Endodermal cell (in vitro differentiated cells): ENCODE measurements around the gene ACVR1B. TPM values are rescaled to one million over a fixed set of nuclear protein-coding genes. Genes with fewer than 3 reads are reported as not detected.

Source experiments
- DNase-seq: peaks from one replicate; pipeline ENCODE4 v3.0.0-alpha.2; 2017
- H3K27ac ChIP-seq: 2 replicates; pipeline ENCODE4 v1.5.1; 2013; ENCODE audit warnings: mild to moderate bottlenecking, low read depth, low read length, moderate library complexity
- H3K27me3 ChIP-seq: 2 replicates; pipeline ENCODE4 v1.6.1; 2013; ENCODE audit warnings: mild to moderate bottlenecking, low read length, moderate library complexity; ENCODE audit not compliant: insufficient read depth, control insufficient read depth, poor library complexity, severe bottlenecking
- H3K36me3 ChIP-seq: 2 replicates; pipeline ENCODE4 v1.7.0; 2013; ENCODE audit warnings: mild to moderate bottlenecking, low read length, moderate library complexity; ENCODE audit not compliant: control insufficient read depth, insufficient read depth
- H3K4me1 ChIP-seq: one replicate; pipeline ENCODE4 v1.7.0; 2013; ENCODE audit warnings: low read length; ENCODE audit not compliant: control insufficient read depth, insufficient read depth
- H3K4me3 ChIP-seq: 2 replicates; pipeline ENCODE4 v1.5.1; 2013; ENCODE audit warnings: mild to moderate bottlenecking, low read length, moderate library complexity
- H3K9ac ChIP-seq: 2 replicates; pipeline ENCODE4 v1.6.1; 2013; ENCODE audit warnings: mild to moderate bottlenecking, low read length, moderate library complexity; ENCODE audit not compliant: poor library complexity, severe bottlenecking; ENCODE audit errors: extremely low read depth
- H3K9me3 ChIP-seq: 2 replicates; pipeline ENCODE4 v1.6.1; 2013; ENCODE audit warnings: mild to moderate bottlenecking, low read length, moderate library complexity; ENCODE audit not compliant: control insufficient read depth
- H3K27ac Mint-ChIP-seq: 2 replicates; pipeline ENCODE4 v1.8.0; 2020; ENCODE audit warnings: mixed read lengths
- H3K27me3 Mint-ChIP-seq: 2 replicates; pipeline ENCODE4 v1.8.0; 2021; ENCODE audit warnings: mild to moderate bottlenecking, mixed read lengths; ENCODE audit not compliant: insufficient read depth
- H3K36me3 Mint-ChIP-seq: 2 replicates; pipeline ENCODE4 v1.8.0; 2020; ENCODE audit warnings: low read depth, mixed read lengths
- H3K4me1 Mint-ChIP-seq: 2 replicates; pipeline ENCODE4 v1.8.0; 2020; ENCODE audit warnings: mixed read lengths
- H3K4me3 Mint-ChIP-seq: 2 replicates; pipeline ENCODE4 v1.8.0; 2020; ENCODE audit warnings: mild to moderate bottlenecking, moderate library complexity, mixed read lengths
- H3K9me3 Mint-ChIP-seq: 2 replicates; pipeline ENCODE4 v1.8.0; 2020; ENCODE audit warnings: mild to moderate bottlenecking, mixed read lengths
- CTCF ChIP-seq: fragments of 200-600 bp; sonication (generic); conservative IDR thresholded peaks from 2 replicates; pipeline ENCODE4 v1.5.0; 2021; ENCODE audit warnings: antibody characterized with exemption, mild to moderate bottlenecking
- WGBS, 2 experiments: methylation state at CpG; one replicate each; pipeline versions ENCODE4 v1.1.5 to v1.1.7; 2013; ENCODE audit warnings: missing lambda C conversion rate in 2 of 2, mixed read lengths in 1 of 2; ENCODE audit not compliant: insufficient coverage in 1 of 2, insufficient read length in 1 of 2; 5-methylcytosine and 5-hydroxymethylcytosine counted together
- total RNA-seq, 2 donors: library from RNA; stranded (reverse); fragmentation: NEBNext Ultra II Directional in 1 of 2; extraction: Animal tissue kit (Norgen Biotek cat#: 25700) in 1 of 2; gene quantifications; 2 replicates in 1 of 2; 3 replicates in 1 of 2; pipeline ENCODE4 v1.2.1, GENCODE V29; 2021

Gene ACVR1B
- total RNA-seq, 2 donors from 2014 or later: 48.6 to 59.3 TPM

- WGBS, 2 experiments: 6 to 31% methylated on average over 2 to 9 of the region's 9 CpGs
- no peaks in the 10 kb centered on the region for H3K4me1 ChIP-seq
- H3K27me3 ChIP-seq: peaks cover 38% of the 10 kb centered on the region
- DNase-seq: peak; percentile 97
- no peak overlapping the region for H3K27ac ChIP-seq
- peak overlapping the region; percentile 22 for H3K4me3 Mint-ChIP-seq
- TF ChIP-seq CTCF: peak; percentile 96
- H3K36me3 ChIP-seq: no peaks in the 10 kb centered on the region
- no peaks in the 10 kb centered on the region for H3K9me3 Mint-ChIP-seq
- H3K36me3 Mint-ChIP-seq: no peaks in the 10 kb centered on the region
- no peak overlapping the region for H3K27ac Mint-ChIP-seq
- H3K9me3 ChIP-seq: no peaks in the 10 kb centered on the region
- H3K27me3 Mint-ChIP-seq: peaks cover 83% of the 10 kb centered on the region
- no peak overlapping the region for H3K9ac ChIP-seq
- H3K4me3 ChIP-seq: no peak overlapping the region
- H3K4me1 Mint-ChIP-seq: peaks cover 15% of the 10 kb centered on the region
These were observed 69.2 kb downstream of the ACVR1B start for GRCh38 chr12:52020539-52021336.

GRCh38 chr12:52022841-52023181 is 71.3 kb downstream of the ACVR1B start:
- H3K4me1 ChIP-seq: no peaks in the 10 kb centered on the region
- no peaks in the 10 kb centered on the region for H3K9me3 ChIP-seq
- H3K9ac ChIP-seq: no peak overlapping the region
- Mint-ChIP-seq H3K4me1 (peaks cover 15% of the 10 kb centered on the region), H3K27me3 (peaks cover 65% of the 10 kb centered on the region), H3K4me3 (peak overlapping the region; percentile 53), H3K27ac (no peak overlapping the region), H3K36me3 (no peaks in the 10 kb centered on the region), H3K9me3 (no peaks in the 10 kb centered on the region)
- 21 to 23% methylated on average over 12 to 14 of the region's 14 CpGs for WGBS, 2 experiments
- no peak overlapping the region for H3K27ac ChIP-seq
- peak overlapping the region; percentile 68 for H3K4me3 ChIP-seq
- H3K27me3 ChIP-seq: peaks cover 34% of the 10 kb centered on the region
- TF ChIP-seq CTCF: no peak
- DNase-seq: peak; percentile 87
- H3K36me3 ChIP-seq: no peaks in the 10 kb centered on the region

- Mint-ChIP-seq H3K4me1 (peaks cover 15% of the 10 kb centered on the region), H3K36me3 (no peaks in the 10 kb centered on the region), H3K27me3 (peaks cover 60% of the 10 kb centered on the region), H3K4me3 (peak overlapping the region; percentile 53), H3K9me3 (no peaks in the 10 kb centered on the region), H3K27ac (no peak overlapping the region)
- Histone ChIP-seq H3K27ac (no peak overlapping the region), H3K36me3 (no peaks in the 10 kb centered on the region), H3K9ac (no peak overlapping the region), H3K9me3 (no peaks in the 10 kb centered on the region), H3K4me1 (no peaks in the 10 kb centered on the region), H3K27me3 (peaks cover 34% of the 10 kb centered on the region), H3K4me3 (peak overlapping the region; percentile 68)
- 0 to 1% methylated on average over 7 to 67 of the region's 70 CpGs for WGBS, 2 experiments
- DNase-seq: peak; percentile 98
- TF ChIP-seq CTCF: peak; percentile 97
These were observed 71.9 kb downstream of the ACVR1B start for GRCh38 chr12:52023182-52023975.
